ENCODE data around the gene DCAF16. TPM values are rescaled to one million over a fixed set of nuclear protein-coding genes. Genes with fewer than 3 reads are reported as not detected.

DCAF16 gene
- total RNA-seq, 4 donors from 2014 or later = 31.5 to 45.1 (median 33.9) TPM

- H3K36me3 ChIP-seq = no peaks in the 10 kb centered on the region
- 95% methylated on average over 11 of the region's 11 CpGs for WGBS
Observed at GRCh38 chr4:17765514-17766286, 44.9 kb downstream of the DCAF16 start.

GRCh38 chr4:17763931-17764330, 46.6 kb downstream of the DCAF16 start:
- no peak for DNase-seq (ENCODE audit: low spot score in 2 of 2)
- Histone ChIP-seq H3K27me3 (no peaks in the 10 kb centered on the region), H3K4me3 (no peak overlapping the region), H3K4me1 (no peaks in the 10 kb centered on the region), H3K36me3 (no peaks in the 10 kb centered on the region), H3K27ac (no peak overlapping the region), H3K9me3 (no peaks in the 10 kb centered on the region)
- 46% methylated on average over 5 of the region's 5 CpGs for WGBS
- TF ChIP-seq EP300 (IDR thresholded peaks at IDR 0.05) (no peak), CTCF (IDR thresholded peaks at IDR 0.05) (no peak), POLR2A (IDR thresholded peaks at IDR 0.05) (no peak), POLR2AphosphoS5 (IDR thresholded peaks at IDR 0.05) (no peak)

More at GRCh38 chr4:17765514-17766286, 44.9 kb downstream of the DCAF16 start:
- TF ChIP-seq CTCF (IDR thresholded peaks at IDR 0.05) (no peak), POLR2A (IDR thresholded peaks at IDR 0.05) (no peak), POLR2AphosphoS5 (IDR thresholded peaks at IDR 0.05) (no peak), EP300 (IDR thresholded peaks at IDR 0.05) (no peak)
- Histone ChIP-seq H3K4me1 (no peaks in the 10 kb centered on the region), H3K27ac (no peak overlapping the region), H3K27me3 (no peaks in the 10 kb centered on the region), H3K9me3 (no peaks in the 10 kb centered on the region), H3K4me3 (no peak overlapping the region)
- DNase-seq (ENCODE audit: low spot score in 2 of 2) = no peak

- Histone ChIP-seq H3K36me3 (no peaks in the 10 kb centered on the region), H3K9me3 (no peaks in the 10 kb centered on the region), H3K4me3 (no peak overlapping the region), H3K4me1 (no peaks in the 10 kb centered on the region), H3K27ac (no peak overlapping the region), H3K27me3 (no peaks in the 10 kb centered on the region)
- 78% methylated on average over 3 of the region's 3 CpGs for WGBS
- DNase-seq (ENCODE audit: low spot score in 2 of 2) = no peak
- no peak for TF ChIP-seq POLR2A (IDR thresholded peaks at IDR 0.05)
Observed at GRCh38 chr4:17763416-17763815, 47.1 kb downstream of the DCAF16 start.

GRCh38 chr4:17762726-17763125, 47.8 kb downstream of the DCAF16 start:
- no peak for TF ChIP-seq POLR2AphosphoS5 (IDR thresholded peaks at IDR 0.05)
- no peak for TF ChIP-seq EP300 (IDR thresholded peaks at IDR 0.05)
- no peak for TF ChIP-seq CTCF (IDR thresholded peaks at IDR 0.05)
- no peak for TF ChIP-seq POLR2A (IDR thresholded peaks at IDR 0.05)
- H3K27ac ChIP-seq = no peak overlapping the region
- H3K4me1 ChIP-seq = no peaks in the 10 kb centered on the region
- H3K9me3 ChIP-seq = no peaks in the 10 kb centered on the region
- H3K27me3 ChIP-seq = no peaks in the 10 kb centered on the region
- H3K36me3 ChIP-seq = no peaks in the 10 kb centered on the region
- no peak for DNase-seq (ENCODE audit: low spot score in 2 of 2)
- H3K4me3 ChIP-seq = no peak overlapping the region
- 71% methylated on average over 1 of the region's 1 CpG for WGBS

GRCh38 chr4:17761062-17761461, 49.5 kb downstream of the DCAF16 start:
- no peaks in the 10 kb centered on the region for H3K27me3 ChIP-seq
- no peak for DNase-seq (ENCODE audit: low spot score in 2 of 2)
- WGBS = 50% methylated on average over 1 of the region's 1 CpG
- no peaks in the 10 kb centered on the region for H3K36me3 ChIP-seq
- no peak overlapping the region for H3K4me3 ChIP-seq
- no peaks in the 10 kb centered on the region for H3K9me3 ChIP-seq
- H3K4me1 ChIP-seq = no peaks in the 10 kb centered on the region
- no peak overlapping the region for H3K27ac ChIP-seq
- no peak for TF ChIP-seq EP300 (IDR thresholded peaks at IDR 0.05)
- TF ChIP-seq POLR2AphosphoS5 (IDR thresholded peaks at IDR 0.05) = no peak
- no peak for TF ChIP-seq POLR2A (IDR thresholded peaks at IDR 0.05)
- TF ChIP-seq CTCF (IDR thresholded peaks at IDR 0.05) = no peak

Data from suprapubic skin (tissue), 4 donors.